ENCODE data around the gene DOCK3.

Gene DOCK3, protein sequence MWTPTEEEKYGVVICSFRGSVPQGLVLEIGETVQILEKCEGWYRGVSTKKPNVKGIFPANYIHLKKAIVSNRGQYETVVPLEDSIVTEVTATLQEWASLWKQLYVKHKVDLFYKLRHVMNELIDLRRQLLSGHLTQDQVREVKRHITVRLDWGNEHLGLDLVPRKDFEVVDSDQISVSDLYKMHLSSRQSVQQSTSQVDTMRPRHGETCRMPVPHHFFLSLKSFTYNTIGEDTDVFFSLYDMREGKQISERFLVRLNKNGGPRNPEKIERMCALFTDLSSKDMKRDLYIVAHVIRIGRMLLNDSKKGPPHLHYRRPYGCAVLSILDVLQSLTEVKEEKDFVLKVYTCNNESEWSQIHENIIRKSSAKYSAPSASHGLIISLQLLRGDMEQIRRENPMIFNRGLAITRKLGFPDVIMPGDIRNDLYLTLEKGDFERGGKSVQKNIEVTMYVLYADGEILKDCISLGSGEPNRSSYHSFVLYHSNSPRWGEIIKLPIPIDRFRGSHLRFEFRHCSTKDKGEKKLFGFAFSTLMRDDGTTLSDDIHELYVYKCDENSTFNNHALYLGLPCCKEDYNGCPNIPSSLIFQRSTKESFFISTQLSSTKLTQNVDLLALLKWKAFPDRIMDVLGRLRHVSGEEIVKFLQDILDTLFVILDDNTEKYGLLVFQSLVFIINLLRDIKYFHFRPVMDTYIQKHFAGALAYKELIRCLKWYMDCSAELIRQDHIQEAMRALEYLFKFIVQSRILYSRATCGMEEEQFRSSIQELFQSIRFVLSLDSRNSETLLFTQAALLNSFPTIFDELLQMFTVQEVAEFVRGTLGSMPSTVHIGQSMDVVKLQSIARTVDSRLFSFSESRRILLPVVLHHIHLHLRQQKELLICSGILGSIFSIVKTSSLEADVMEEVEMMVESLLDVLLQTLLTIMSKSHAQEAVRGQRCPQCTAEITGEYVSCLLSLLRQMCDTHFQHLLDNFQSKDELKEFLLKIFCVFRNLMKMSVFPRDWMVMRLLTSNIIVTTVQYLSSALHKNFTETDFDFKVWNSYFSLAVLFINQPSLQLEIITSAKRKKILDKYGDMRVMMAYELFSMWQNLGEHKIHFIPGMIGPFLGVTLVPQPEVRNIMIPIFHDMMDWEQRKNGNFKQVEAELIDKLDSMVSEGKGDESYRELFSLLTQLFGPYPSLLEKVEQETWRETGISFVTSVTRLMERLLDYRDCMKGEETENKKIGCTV (N-terminal part only)

DNA sequence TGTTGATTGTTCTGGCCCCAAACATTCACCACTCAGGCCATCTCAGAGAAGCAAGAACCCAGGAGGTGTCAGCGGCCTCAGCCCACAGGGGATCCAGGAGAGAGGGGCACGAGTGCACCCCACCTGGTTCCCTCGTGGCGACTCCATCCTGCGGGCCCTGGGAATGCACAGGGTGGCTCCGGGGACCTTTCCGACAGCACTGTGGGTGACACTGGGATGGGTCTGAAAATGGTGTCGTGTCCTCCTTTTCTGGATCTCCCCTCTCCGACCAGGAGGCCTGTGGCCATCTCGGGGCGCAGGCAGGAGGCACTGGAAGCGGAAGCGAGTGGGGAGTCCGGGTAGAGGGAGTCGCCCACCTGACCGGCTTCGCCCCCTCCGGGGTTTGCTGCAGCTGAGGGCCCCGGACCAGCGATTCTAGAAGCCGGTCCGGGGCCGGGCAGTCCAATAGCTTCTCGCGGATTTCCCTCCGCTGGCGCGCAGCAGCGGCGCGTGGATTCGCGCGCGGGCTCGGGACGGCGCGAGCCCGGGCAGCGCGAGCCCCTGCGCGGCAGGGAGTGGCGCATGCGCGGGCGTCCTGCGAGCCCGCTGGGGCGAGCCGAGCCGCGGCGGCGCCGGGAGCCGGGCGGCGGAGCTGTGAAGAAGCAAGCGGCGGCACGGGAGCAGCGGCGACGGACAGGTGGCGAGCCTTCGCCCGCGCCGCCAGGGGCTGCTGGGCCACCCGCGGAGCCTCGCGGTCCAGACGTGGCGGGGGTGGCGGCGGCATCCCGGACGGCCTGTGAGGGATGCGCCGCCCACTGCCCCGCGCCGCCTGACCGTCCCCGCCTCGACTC lies at the start of gene DOCK3:
DOCK3 (plus strand) TSS at position 579 of the 830 bp plus-strand sequence. CDS start 337 bp downstream, outside the sequence.
- no peak for DNase-seq

DNA sequence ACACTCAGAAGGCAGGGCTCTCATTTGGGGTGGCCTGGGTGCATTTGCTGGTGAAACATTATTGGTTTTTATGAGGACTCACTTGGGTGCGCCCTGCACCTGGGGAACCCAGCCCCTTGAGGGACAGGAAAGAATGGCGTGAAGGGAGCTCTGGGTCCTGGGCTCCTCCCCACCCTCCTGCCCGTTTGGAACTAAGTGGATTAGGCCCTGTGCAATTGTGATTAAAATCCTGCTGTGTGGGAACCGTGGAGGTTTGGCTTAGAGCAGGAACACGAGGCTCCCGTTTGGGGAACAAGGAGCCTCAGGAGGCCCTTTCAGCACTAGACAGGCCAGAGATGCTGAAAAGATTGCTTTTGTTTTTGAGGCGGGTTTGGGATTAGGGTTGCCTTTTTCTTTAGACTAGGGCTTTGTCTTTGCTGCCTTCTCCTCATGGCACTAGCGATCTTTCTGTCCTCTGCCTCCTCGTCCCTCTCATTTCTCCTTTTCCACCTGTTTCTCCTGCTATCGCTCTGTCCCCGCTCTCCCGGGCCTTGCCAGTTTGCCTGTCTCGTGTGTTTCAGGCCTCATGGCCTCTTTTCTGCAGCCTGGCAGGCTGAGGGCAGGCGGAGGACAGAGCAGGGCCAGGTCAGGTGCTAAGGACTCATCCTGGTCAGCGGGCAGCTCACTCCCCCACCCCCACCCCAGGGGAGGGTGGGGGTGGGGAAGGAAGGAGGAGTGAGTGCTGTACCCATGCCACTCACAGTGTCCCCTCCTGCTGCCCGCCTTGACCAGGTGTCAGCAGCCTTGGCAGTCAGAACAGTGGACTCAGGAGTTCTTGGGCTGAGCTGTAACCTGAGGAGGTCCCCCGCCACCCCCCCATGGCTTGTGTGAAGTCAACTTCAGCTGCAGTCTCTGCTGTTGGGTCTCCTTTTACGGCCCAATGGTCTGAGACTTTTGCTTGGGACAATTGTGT lies 49.2 kb upstream of the DOCK3 start:
- no peak for DNase-seq

DNA sequence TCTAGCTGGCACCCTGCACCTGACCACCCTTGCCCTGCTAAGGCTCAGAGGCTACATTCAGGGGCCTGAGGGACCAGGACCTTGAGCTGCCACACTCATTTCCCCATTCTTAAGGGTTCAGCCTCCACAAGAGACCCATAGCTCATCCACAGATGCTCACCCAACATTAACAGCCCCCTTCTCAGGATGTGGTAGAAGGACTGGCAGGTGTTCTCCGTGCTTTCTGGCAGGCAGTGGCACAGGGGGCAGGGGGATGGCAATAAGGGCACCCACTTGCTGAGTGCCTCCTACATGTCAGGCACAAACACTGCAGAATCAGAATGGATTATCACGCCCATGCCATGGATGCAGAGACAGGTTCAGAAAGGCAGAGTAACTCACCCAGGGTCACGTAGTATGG lies 48.3 kb upstream of the DOCK3 start:
- no peak for DNase-seq

DNA sequence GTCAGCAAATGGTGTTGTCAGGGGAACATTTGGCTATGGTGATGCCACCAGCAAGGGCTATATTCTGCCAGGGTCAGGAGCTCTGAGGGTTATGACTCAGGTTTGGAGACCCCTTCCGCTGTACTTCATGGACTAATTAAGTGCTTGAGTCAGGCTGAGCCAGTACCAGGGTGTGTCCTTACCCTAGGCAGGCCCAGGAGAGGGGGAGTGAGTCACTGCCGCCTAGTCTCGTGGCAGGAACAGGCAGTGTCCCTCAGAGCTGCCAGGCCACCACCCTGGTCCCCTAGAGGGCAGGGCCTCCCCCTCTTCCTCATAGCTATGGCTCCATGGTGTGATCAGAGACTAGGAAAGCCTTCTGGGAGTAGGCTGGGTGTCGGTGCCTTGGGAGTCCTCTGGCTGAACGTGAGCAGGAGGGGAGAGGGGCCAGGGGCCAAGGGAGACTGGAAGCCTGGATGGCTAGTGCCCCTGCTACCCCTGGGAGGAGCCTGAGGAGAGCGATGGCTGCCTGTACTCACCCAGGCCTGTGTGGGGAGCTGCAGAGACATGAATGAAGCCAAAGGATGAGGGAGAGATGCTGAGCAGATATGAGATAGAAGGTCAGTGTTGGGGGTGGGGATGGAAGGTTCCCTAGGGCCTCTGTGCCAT lies 47.2 kb upstream of the DOCK3 start:
- no peak for DNase-seq

DNA sequence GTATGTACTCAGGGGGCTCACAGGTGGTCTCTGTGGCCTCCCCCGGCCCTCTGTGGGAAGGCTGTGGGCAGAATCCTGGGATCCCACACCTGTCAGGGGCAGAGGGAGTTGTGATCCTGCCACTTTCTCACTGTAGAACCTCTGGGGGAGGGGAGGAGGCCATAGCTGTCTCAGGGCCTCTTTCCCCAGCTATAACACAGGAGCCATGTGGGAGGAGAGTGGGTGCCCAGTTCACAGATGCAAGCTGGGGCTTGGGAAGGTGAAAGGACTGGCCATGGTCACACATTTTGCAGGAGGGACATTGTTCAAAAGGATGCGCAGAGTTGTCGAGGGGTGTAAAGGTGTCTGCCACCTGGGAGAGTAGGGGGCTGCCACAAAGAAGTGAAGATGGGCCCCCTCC lies 46.1 kb upstream of the DOCK3 start:
- DNase-seq: no peak

DNA sequence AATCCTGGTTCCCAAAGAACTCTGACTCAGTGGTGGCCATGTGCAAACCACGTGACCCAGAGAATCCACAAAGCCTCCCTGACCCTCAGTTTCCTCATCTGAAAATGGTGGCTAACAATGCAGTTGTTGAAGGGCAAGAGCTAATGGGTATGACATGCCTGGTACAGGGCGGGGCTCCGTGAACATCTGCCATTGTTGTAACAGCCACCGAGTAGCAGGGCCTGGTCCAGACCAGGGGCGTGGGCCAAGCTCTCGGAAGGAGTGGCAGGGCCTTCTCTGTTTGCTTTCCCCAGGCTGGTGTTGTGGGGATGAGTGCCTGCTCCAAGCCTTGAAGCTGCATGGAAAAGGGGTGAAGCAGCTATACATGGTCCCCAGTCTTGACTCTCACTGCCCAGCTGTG lies 44.3 kb upstream of the DOCK3 start:
- no peak for DNase-seq

DNA sequence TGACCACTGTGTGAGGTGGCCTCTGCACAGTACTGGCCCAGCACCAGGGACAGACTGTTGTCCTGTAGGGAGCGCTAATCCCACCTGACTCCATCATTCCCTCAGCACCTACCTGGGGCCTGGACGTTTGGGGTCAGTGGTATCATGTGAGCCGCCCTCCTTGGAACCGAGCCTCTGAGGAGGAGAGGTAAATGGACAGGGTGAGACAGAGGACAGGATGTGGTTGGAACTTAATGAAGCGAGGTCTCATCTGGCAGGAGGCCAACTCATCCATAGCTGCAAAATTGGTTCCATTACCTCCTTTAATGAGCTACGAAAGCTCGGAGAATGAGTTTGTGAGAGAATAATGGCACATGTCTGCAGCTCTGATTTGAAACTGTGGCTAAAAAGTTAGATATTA lies 43.9 kb upstream of the DOCK3 start:
- peak; percentile 1 for DNase-seq

DNA sequence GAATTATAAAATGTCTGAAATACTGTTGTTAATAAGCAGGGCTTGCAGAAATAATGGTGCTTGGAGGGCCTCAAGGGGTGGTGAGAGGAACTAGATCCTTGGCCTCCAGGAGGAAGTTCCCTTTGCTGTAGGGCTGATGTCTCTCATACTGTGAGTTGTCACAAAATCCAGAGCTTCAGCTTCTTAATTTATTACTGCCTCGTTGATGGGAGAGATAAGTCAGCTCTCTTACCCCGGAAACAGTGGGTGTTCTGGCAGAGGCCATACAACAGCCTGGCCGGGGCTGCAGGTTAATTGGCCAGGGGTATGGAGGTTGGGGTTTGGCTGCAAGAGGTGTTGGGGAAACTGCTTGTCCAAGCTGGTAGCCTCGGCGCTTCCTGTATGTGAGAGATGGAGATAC lies 42.3 kb upstream of the DOCK3 start:
- DNase-seq: no peak

DNA sequence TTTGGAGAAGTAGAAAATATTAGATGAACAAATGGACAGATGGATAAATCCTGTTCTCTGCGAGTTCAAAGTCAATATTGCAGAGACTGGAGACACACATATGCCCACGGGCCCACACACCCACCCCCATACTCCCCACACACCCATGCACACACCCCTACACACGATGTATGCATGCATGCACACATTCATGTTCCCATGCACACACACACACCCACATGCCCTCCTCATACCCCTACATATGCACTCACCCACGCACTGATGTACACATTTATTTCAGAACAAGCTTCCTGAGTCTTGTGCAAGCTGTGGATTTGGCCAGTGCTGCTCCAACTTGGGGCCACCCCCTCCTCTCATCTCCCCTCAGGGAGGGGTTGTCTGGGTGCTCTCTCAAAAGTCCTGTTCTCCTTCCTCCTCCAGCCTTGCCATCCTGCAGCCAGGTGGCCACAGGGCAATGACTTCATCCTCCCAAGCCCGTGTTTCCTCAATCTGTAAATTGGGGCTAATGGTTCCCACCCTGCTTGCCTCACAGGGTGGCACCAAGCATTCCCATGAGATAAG lies 41.4 kb upstream of the DOCK3 start:
- no peak for DNase-seq

DNA sequence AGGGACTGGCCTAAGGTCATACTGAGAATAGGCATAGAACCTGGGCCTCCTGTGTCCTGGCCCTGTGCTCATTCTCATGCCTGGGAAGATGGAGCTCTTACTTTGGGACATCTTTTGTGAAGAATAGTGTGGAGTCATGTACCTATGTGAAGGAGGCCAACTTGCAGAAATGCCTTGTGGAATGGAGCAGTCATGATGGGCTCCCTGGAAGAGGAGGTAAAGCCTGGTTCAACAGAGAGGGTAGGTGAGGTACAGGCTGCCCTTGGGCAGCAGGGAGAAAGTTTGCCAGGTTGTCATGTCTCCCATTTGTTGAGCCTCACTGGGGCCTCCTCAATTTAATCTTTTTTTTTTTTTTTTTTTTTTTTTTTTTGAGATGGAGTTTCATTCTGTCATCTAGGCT lies 39.7 kb upstream of the DOCK3 start:
- no peak for DNase-seq

DNA sequence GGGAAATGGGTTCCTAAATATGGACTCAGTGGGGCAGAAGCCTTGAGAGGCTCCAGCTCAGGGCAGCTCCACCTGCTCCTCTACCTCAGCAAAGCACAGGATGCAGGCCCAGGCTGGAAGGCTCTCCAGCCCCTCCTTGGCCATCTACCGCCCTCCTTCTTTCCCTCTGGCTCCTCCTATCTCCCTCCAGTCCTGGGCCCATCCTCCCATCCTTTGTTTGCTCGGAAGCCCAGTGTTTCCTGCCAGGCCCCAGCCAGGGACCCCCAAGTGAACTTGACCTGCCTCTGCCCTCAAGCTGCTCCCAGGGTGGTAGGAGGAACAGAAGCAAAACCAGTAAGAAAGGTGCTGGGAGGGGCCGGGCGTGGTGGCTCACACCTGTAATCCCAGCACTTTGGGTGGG lies 37.7 kb upstream of the DOCK3 start:
- no peak for DNase-seq

DNA sequence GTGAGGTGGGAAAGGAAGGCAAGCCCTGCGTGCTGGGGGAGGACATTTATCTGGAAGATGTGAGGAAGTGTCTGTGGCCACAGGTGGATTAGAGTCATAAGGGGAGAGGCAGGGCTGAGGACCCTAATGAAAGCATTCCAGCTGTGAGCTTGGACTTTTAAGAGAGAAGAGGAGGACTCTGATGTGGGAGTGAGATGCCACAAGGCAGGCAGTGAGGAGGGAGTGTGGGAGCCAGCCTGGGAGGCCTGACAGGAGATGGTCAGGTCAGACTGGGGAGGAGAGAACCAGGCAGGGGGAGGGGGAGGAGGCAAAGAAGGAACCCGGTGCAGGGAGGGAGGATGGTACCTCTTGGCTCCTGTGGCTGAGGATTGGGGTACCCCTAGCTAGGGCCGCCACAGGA lies 36.8 kb upstream of the DOCK3 start:
- DNase-seq: no peak

DNA sequence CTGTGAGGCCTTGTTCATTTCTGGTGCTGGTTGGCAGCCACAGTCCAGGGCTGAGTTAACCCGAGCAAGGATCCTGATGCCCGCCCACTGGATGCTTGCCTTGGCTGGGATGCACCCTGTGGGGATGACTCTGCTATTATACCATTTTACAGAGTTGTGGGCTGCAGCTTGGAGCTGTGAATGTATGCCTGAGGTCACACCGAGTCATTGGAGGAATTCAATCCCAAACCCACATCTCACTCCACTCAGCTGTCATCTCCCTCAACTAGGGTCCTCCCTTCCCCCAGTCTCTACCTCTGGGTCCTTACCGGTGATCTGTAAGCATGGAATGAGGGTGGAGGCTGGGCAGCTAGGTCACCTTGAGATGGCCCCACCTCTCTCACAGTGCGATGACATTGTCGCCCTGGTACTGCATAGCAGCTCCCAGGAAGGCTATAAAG lies 35.7 kb upstream of the DOCK3 start:
- no peak for DNase-seq

DNA sequence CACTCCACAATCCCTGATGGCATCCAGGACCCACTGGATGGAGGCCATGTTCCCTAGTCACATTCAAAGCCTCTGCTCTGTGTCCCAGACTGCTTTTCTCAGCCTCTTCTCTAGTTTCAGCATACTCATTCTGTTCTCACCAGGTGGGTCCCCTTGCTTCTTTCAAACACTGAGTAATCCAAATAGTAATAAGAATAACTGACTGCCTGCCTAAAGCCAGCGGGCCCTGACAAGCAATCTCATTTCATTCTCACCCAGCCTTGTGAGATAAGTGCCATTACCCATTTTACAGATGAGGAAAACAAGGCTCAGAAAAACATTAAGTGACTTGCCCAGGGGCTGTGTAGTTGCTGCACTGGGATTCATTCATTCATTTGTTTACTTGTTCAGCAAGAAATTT lies 32.3 kb upstream of the DOCK3 start:
- DNase-seq: no peak

DNA sequence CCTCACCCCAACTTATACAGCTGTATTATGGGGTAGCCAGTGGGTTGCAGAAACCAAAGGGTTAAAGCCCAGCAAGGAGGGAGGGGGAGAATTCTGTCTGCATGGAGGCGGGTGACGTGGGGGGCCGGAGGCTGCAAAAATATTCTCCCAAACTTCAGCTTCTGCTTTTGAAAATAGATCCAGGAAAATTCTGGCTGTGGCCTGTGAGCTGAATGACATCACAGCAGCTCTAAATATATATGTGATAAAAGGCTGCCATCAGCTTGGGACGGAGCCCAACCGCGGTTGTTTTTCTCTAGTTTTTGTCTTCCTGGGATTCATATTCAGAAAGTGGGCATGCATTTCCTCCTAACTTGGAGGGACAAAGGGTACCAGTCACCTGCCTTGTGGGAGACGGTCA lies 30.2 kb upstream of the DOCK3 start:
- no peak for DNase-seq

DNA sequence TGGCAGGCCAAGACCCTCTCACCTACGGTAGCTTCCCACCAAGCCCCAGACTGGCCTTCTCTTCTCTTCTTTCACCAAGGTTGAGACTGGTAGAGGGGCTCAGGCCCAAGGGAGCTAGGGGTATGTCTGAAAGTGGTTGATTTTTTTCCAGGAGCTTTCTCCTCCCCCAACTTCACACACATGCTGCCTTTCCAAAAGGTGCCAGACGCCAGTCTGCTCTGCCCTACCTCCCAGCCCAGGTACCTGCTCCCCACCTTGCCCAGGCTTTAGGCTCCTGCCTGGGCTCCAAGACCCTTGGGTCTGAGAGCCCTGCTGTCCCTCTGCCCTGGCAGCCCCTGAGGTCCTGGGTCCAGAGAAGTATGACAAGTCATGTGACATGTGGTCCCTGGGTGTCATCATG lies 29.3 kb upstream of the DOCK3 start:
- no peak for DNase-seq

DNA sequence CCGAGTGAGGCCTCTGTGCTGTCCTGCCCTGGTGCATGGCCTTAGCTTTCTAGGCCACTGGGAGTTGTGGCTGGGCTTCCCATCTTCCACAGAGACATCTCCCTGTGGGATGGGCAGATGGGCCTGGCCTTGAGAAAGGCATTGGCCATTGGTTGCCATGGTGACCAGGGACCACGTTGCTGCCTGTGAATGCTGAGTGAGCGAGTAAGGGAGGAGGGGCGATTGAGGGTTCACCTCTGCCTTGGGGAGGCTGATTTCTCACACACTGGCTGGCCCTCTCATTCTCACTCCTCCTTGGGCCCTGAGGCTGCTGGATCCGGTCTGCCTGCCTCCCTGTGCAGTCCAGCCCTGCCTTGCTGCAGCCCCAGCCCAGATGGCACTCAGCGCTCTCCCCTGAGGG lies 26.4 kb upstream of the DOCK3 start:
- no peak for DNase-seq

DNA sequence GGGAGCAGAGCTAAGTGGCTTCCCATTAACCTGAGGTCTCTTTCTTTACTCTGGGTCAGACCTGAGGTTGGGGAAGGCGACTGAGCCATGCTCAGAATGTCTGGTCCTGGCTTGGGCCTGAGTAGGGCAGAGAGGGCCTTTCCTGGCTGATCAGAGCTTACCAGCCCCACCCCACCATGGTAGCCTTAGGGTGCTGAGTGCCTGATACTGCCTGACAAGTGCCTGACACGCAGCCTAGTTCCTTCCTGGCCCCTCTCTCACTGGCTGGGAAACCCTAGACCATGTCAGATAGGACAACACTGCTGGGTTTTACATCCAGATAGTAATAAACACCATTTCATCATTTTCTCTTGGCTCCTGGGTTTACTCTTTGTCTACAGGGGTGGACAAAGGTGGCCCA lies 25.8 kb upstream of the DOCK3 start:
- DNase-seq: no peak

DNA sequence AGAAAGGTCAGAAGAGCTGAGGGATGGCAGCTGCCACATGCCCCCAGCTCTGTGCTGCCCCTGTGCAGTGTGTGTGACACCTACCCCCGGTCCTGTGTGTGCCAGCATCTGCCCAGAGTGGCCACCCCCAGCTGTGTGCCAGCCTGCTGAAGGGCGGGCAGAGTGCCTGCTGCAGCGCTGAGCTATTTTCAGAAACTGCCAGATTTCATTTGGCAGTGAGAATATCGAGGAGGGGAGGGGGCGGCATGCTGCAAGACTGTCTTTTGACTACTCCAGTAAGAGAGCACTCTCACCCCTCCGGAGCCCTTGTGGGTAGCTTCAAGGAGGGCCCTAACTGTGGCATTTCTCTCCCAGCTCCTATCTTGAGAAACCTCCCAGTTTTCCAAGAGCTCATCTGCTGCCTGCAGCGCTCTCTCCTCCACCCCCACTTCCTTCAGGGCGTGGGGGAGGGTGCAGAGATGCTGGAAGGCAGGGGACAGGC lies 25.2 kb upstream of the DOCK3 start:
- no peak for DNase-seq

DNA sequence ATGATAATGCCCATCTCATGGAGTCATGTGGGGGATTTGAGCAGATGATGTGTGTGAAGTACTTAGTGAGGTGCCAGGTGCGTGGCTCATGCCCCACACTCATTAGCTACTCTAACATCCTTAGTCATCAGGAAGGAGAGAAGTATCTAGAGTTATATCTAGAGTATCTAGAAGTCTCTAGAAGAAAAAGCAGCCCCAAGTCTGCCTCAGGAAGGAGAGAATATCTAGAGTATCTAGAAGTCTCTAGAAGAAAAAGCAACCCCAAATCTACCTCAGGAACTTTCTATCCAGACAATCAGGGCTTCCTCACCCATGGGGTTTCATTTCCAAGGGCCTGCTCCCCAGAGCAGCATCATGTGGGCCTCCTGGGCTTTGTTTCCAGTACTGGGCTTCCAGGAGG lies 24.7 kb upstream of the DOCK3 start:
- DNase-seq: no peak

Data from NCI-H1436 treated with DMSO at 0.1 percent for 48 hours (cell line).